Measurements from ENCODE around the gene BEAN1. TPM values are rescaled to one million over a fixed set of nuclear protein-coding genes. Genes with fewer than 3 reads are reported as not detected.

The BEAN1 gene
- total RNA-seq, 1 experiment from 2014 or later = 0.61 TPM

- no peak for TF ChIP-seq REST (IDR thresholded peaks at IDR 0.05; ENCODE audit: low read depth)
Observed at GRCh38 chr16:66455970-66456369, 28.9 kb downstream of the BEAN1 start (continued).

- no peaks in the 10 kb centered on the region for H3K36me3 ChIP-seq (ENCODE audit: control insufficient read depth in 1 of 2, insufficient read depth in 2 of 2, low read length in 2 of 2)
- H3K9me2 ChIP-seq (ENCODE audit: insufficient read depth) = no peaks in the 10 kb centered on the region
- BruUV-seq (replicated peaks) = no TSS peak
- no peak overlapping the region for H3K9ac ChIP-seq (ENCODE audit: low read length)
- no peak overlapping the region for H3K4me3 ChIP-seq (replicated peaks in 1 of 2; ENCODE audit: low read depth in 1 of 2, low read length in 2 of 2)
- intact Hi-C loops (cut with micrococcal nuclease) = no loop called here
- RAD21 ChIA-PET (ENCODE audit: low non-redundant PET in 1 of 2, low total read pairs in 2 of 2, uncharacterized antibody in 2 of 2, unreplicated experiment in 2 of 2) = no interaction called here
- TF ChIP-seq ELF1 (IDR thresholded peaks at IDR 0.05; ENCODE audit: borderline replicate concordance, low read depth) (no peak), JUND (IDR thresholded peaks at IDR 0.05) (no peak), SRF (IDR thresholded peaks at IDR 0.05; ENCODE audit: low read depth) (no peak), CTCF (IDR thresholded peaks at IDR 0.05 in 2 of 3, conservative IDR thresholded peaks at IDR 0.05 in 1 of 3; ENCODE audit: borderline replicate concordance in 1 of 3, insufficient read depth in 1 of 3, low read depth in 2 of 3, low read length in 2 of 3) (no peak), ZBTB33 (IDR thresholded peaks at IDR 0.05; ENCODE audit: extremely low read depth, insufficient replicate concordance, low read length) (no peak), TCF7L2 (IDR thresholded peaks at IDR 0.05; ENCODE audit: borderline replicate concordance, extremely low read depth, insufficient read depth, insufficient read length) (no peak), FOSL1 (IDR thresholded peaks at IDR 0.05; ENCODE audit: low read depth) (no peak), CEBPB (IDR thresholded peaks at IDR 0.05; ENCODE audit: low read depth) (no peak), POLR2AphosphoS5 (IDR thresholded peaks at IDR 0.05; ENCODE audit: low read depth, low read length) (no peak), MAX (IDR thresholded peaks at IDR 0.05) (no peak), ZNF274 (IDR thresholded peaks at IDR 0.05; ENCODE audit: low read depth, low read length) (no peak), CBX3 (IDR thresholded peaks at IDR 0.05; ENCODE audit: low read depth) (no peak), SIN3A (IDR thresholded peaks at IDR 0.05; ENCODE audit: low read depth) (no peak), EGR1 (IDR thresholded peaks at IDR 0.05; ENCODE audit: low read depth) (no peak), RAD21 (IDR thresholded peaks at IDR 0.05; ENCODE audit: low read depth) (no peak), ZFX (IDR thresholded peaks at IDR 0.05) (no peak), POLR2A (IDR thresholded peaks at IDR 0.05; ENCODE audit: borderline replicate concordance, extremely low read depth, insufficient read depth, insufficient read length) (no peak)
- H2AFZ ChIP-seq (ENCODE audit: low read depth, low read length, poor library complexity, severe bottlenecking) = no peak overlapping the region
- peak overlapping the region; percentile 33 for H3K4me2 ChIP-seq (ENCODE audit: low read length)
- POLR2A ChIA-PET = no interaction called here
- H3K9me3 ChIP-seq (ENCODE audit: control insufficient read depth in 1 of 2, insufficient read depth in 1 of 2, low read depth in 1 of 2, low read length in 2 of 2) = no peaks in the 10 kb centered on the region
- no peaks in the 10 kb centered on the region for H3K79me2 ChIP-seq (ENCODE audit: insufficient read depth, low read length)
- H4K20me1 ChIP-seq (ENCODE audit: insufficient read depth) = no peaks in the 10 kb centered on the region
- H3K27ac ChIP-seq (ENCODE audit: low read depth, low read length) = no peak overlapping the region
- H3K4me1 ChIP-seq (ENCODE audit: control insufficient read depth in 1 of 2, insufficient read depth in 2 of 2, low read length in 2 of 2) = peaks cover 0 to 8% of the 10 kb centered on the region in 2 experiments; a peak in 2 of 4 replicates
- DNase-seq (ENCODE audit: low read depth, low spot score) (no peak), ATAC-seq (peak; percentile 39; the same call in 1 of the 2 replicates)
- CTCF ChIA-PET = no interaction called here
- H3K27me3 ChIP-seq (ENCODE audit: insufficient read depth, low read length) = no peaks in the 10 kb centered on the region; the same call in 1 of the 2 replicates
Observed at GRCh38 chr16:66457888-66458287, 30.8 kb downstream of the BEAN1 start.

Data from HCT116 (cell line).